GM20000 (cell line): ENCODE measurements around the gene COL4A2.

Experiments used
- DNase-seq: peaks from one replicate; pipeline ENCODE4 v3.0.0; 2012; ENCODE audit warnings: low spot score
- TF ChIP-seq, protein P1 (sequence below): IDR thresholded peaks from 2 replicates; pipeline ENCODE4 v1.5.1; 2012; ENCODE audit warnings: mild to moderate bottlenecking, control low read depth; ENCODE audit errors: extremely low read depth, missing control alignments

The COL4A2 gene

DNA sequence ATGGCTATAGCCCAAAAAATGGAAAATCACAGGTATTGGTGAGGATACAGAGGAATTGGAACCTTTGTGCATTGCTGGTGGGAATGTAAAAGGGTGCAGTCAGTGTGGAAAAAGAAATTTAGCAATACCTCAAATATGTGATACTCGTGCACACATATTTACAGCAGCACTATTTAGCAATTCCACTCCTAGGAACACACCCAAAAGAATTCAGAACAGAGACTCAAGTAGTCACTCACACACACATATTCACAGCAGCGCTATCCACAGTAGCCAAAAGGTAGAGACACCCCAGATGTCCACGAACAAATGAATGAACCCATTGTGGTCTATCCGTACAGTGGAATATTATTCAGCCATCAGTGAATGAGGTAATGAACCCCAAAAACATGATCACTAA is 114.0 kb downstream of the COL4A2 start:
- no peak for DNase-seq
- TF ChIP-seq, protein P1, sequence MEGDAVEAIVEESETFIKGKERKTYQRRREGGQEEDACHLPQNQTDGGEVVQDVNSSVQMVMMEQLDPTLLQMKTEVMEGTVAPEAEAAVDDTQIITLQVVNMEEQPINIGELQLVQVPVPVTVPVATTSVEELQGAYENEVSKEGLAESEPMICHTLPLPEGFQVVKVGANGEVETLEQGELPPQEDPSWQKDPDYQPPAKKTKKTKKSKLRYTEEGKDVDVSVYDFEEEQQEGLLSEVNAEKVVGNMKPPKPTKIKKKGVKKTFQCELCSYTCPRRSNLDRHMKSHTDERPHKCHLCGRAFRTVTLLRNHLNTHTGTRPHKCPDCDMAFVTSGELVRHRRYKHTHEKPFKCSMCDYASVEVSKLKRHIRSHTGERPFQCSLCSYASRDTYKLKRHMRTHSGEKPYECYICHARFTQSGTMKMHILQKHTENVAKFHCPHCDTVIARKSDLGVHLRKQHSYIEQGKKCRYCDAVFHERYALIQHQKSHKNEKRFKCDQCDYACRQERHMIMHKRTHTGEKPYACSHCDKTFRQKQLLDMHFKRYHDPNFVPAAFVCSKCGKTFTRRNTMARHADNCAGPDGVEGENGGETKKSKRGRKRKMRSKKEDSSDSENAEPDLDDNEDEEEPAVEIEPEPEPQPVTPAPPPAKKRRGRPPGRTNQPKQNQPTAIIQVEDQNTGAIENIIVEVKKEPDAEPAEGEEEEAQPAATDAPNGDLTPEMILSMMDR, result no peak

DNA sequence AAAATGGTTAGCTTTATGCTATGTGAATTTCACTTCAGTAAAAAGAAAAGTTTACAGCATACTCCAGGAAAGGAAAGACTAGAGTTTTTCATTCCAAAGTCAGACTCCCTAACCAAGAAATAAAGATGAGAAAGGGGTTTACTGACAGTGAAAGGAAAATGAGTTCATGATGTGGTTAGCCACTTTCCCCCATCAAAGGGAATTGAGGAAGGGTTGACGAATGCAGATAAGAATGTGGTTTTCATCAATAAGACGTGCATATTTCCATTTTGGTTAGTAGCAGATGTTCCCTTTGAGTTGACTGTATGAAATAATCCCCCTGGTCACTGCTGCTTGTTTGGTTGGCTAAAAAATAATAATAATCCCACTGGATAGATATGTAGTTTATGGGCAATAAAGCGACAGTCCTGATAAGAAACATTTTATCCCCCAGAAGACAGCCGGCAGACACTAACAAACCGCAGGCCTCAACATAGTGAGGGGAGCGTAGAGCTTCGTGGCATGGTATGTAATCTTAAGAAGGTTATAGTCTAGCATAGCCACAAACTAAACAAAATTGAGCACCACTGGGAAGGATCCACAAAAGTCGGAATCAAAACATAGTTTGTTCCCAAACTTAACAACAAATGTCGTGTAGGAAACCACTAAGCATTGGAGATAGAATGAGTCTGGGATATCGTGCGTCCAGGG is 114.8 kb downstream of the COL4A2 start:
- DNase-seq, result no peak
- TF ChIP-seq, protein P1, result no peak

DNA sequence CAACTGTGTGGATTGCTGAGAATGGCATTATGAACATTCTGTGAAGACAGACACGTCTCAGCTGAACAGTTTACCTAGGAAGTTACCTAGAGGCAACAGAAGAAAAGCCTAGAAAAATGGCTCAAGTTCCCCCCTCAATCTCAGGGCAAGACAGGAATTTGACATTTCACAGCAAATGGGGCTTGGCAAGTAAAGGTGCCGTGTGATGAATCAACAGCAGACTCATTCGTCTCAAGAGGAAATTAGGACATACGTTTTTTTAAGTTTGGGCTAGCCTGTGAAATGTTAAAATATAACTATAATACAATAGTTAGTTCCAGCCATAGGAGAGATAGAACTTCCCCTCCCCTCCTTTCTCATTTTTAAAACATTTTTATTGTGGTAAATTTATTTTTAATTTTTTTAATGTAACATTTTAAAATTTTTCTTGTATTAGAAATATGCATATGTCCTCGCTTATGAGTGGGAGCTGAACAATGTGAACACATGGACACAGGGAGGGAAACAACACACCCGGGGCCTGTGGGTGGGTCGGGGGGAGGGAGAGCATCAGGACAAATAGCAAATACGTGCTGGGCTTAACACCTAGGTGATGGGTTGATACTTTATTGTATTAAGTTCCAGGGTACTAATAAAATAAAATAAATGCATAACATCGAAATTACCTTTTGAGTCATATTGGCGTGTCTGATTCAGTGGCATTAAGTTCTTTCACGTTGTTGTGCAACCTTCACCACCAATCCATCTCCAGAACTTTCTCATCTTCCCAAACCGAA is 116.0 kb downstream of the COL4A2 start:
- no peak for DNase-seq
- TF ChIP-seq, protein P1, result no peak

DNA sequence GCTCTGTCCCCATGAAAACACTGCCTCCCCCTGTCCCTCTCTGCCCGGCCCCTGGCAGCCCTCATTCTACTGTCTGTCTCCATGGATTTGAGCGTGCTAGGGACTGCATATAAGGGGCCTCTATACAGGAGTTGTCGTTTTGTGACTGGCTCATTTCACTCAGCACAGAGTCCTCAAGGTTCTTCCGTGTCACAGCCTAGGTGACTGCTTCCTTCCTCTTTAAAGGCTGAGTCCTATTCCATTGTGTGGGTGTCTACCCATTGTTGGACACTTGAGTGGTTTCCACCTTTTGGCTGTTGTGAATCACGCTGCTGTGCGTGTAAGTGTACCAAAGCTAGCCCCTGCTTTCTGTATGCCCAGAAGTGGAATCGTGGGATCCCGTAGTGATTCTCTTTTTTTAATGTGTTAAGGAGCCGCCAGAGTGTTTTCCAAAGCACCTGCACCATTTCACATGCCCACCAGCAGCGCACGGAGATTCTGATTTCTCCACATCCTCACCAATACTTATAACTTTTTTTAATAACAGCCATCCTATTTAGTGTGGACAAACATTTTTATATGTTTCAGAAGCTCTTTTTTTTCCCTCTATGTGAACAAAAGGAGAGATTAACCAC is 116.7 kb downstream of the COL4A2 start:
- TF ChIP-seq, protein P1, result no peak
- DNase-seq, result no peak

DNA sequence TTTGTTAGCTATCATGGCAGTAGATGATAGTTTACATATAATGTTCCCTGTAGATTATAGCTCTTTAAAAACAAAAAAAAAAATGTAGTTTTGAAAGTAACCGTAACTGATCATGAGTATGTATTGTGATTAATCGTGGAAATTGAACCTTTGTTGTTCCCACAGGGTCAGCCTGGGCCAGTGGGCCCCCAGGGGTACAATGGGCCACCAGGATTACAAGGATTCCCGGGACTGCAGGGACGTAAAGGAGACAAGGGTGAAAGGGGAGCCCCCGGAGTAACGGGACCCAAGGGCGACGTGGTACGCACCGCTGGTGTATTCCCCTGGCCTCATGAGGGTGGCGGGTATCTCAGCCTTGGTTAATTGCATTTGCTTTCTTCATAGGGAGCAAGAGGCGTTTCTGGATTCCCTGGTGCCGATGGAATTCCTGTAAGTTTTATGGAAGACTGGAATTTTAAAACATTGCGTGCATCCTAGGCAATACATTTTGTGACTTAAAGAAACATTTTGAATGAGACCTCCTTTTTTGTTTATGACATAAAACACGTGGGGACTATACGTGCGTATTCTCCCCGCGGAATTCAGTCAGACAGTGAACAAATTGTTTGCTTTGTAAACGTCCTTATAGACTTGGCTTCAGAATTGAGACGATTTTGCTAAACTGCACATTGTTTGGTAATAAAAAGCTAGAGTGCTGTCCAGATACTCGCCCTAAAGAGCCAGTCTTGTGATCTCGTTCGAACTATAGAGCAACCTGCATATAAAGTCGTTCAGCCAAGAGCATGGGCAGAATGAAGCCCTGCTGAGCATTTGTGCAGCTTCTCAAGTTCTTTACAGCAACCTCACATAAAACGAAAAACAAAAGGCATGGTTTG is 117.7 kb downstream of the COL4A2 start:
- no peak for DNase-seq
- TF ChIP-seq, protein P1, result no peak

DNA sequence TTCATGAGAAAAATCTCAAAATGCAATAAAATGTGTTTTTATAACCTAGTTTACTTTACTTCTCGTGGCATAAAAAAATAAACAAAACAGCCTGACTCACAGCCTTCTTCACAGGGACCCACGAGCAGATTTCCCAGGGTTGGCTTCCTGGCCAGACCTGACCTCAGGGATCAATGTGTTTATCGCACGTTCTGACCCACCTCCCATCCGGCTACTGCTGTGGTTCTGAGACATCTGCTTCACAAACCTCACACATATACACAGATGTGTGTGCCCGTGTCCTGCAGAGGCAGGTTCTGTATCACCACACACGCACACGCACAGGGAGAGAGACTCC is 118.3 kb downstream of the COL4A2 start:
- DNase-seq, result no peak

More for the DNA sequence above, 118.3 kb downstream of the COL4A2 start:
- TF ChIP-seq, protein P1, result no peak
